DLD1 (cell line): ENCODE measurements around the gene PTDSS2.

ENCODE experiments used
- in situ Hi-C: cut with HindIII; loops from 2 replicates; pipeline ENCODE4 v1.10.0; 2017; ENCODE audit warnings: low sequenced_read_pairs

Gene PTDSS2

GRCh38 chr11:521177-521688, 71.2 kb downstream of the PTDSS2 start:
- in situ Hi-C loops = no loop called here

- in situ Hi-C loops = no loop called here
Measured at GRCh38 chr11:526192-526591, 76.1 kb downstream of the PTDSS2 start.

GRCh38 chr11:528166-528814, 78.2 kb downstream of the PTDSS2 start:
- in situ Hi-C loops = no loop called here

- in situ Hi-C loops = no loop called here
Measured at GRCh38 chr11:528815-529727, 79.0 kb downstream of the PTDSS2 start.

GRCh38 chr11:529728-530411, 79.8 kb downstream of the PTDSS2 start:
- in situ Hi-C loops = no loop called here

GRCh38 chr11:530960-531831, 81.1 kb downstream of the PTDSS2 start:
- in situ Hi-C loops = no loop called here

GRCh38 chr11:531919-532526, 81.9 kb downstream of the PTDSS2 start:
- in situ Hi-C loops = no loop called here

- in situ Hi-C loops = no loop called here
Measured at GRCh38 chr11:532527-532985, 82.5 kb downstream of the PTDSS2 start.

- in situ Hi-C loops = no loop called here
Measured at GRCh38 chr11:532986-533585, 83.0 kb downstream of the PTDSS2 start.

GRCh38 chr11:533586-534395, 83.7 kb downstream of the PTDSS2 start:
- in situ Hi-C loops = no loop called here

GRCh38 chr11:534396-535209, 84.5 kb downstream of the PTDSS2 start:
- in situ Hi-C loops = no loop called here

GRCh38 chr11:535210-535518, 85.1 kb downstream of the PTDSS2 start:
- in situ Hi-C loops = no loop called here

GRCh38 chr11:535519-536454, 85.7 kb downstream of the PTDSS2 start, which contains the start of gene HRAS:
HRAS (minus strand) TSS chr11:535576.
- in situ Hi-C loops = no loop called here

- in situ Hi-C loops = no loop called here
Measured at GRCh38 chr11:536841-537621, 87.0 kb downstream of the PTDSS2 start, which contains the start of gene LRRC56. LRRC56 (plus strand) TSS chr11:537527; CDS start chr11:540685, 3,158 bp downstream.

GRCh38 chr11:537622-538430, 87.7 kb downstream of the PTDSS2 start:
- in situ Hi-C loops = no loop called here
